NK-92 (cell line): ENCODE results near the gene HADHA.

Source experiments
- DNase-seq: peaks from one replicate; lab custom pipeline; 2025; ENCODE audit not compliant: unreplicated experiment; lab: John Stamatoyannopoulos, UW

The HADHA gene

DNA sequence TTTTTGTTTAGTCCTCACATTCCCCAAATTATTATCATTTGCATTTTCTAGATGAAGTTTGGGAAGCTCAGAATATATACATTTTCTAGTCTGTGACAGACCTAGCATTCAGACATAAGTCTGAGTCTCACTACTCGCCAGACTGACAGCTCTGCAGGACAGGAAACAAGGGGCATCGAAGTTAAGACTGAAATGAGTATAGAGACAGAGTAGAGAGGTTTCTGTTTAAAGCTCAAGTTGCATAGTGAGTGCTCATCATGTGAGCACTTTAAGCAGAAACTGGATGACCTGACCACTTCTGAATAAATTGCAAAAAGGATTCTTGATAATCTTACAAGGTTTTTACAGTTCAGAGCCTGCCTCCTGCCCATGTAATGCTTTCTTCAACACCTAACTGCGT is 1.4 kb upstream of the HADHA start:
- no peak for DNase-seq

DNA sequence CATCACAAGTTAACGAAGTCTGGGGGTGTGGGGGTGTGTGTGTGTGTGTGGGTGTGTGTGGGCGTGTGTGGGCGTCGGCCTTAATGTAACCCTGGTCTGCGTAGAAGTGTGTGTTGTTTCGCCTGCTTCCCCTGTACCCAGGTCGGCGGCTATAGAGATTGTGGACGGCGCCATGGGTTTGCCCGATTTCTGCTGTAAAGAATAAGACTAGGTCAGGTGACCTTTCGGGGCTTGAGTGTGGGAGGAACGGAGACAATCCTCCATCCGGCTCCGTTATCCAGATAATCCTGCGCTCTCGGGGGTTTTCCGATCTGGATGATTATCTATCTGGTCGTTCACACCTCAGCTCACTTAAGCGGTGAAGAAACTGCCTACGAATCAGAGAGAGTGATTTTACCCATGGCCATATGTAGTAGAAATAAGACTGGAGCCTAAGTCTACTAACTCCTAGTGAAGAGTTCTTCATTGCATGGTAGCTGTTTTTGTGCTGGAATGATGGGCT is 850 bp upstream of the HADHA start:
- no peak for DNase-seq

DNA sequence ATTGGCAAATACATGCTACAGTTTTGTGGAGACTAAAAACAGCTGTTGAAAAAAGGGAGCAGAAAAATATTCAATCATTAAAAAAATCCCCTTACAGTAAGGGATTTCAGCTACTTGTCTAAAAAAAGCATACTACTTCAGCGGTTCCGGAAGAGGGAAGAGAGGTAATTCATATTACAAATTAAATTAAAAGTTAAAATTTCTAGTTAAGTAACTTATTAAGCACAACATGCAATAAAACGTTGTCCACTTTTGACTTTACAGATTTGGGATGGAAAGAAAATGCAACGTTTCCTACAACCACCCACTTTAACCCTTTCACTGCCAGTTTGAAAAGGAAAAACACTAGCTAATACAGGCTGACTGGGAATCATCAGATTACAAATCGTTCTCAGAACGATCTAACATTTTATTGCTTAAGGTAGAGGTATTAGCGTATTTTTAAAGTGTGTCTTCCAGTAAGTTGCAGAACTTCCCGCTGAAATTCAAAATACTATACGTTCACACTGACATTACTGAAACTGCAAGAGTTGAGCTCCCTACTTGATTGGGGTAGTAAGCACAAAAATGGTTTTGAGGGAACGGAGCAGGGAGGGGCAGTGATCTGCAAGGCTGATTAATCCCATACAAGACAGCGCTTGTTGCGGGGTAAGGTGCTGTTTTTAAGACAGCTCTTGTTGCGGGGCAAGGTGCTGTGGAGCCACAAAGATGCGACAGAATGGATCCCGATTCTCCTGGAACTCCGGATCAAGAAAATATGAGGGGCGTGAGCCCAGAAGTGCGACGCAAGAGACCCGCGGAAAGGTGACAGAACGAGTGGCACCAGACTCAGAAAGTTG is 743 bp downstream of the HADHA start:
- no peak for DNase-seq

DNA sequence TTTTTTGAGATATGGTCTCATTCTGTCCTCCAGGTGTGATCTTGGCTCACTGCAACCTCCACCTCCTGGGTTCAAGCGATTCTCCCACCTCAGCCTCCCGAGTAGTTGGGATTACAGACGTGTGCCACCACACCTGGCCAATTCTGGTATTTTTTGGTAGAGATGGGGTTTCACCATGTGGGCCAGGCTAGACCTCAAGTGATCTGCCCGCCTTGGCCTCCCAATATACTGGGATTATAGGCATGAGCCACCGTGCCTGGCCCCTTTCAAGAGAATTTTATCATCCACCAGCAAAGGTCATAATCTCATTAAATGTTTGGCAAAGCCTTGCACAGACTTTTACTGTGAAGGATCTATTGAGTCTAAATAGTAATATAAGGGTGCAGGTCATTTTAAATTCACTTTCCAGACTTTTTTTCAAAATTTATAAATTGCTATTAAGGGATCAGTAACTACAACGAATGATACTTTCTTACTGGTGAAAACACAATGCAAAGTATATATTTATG is 2.5 kb downstream of the HADHA start:
- DNase-seq = no peak

DNA sequence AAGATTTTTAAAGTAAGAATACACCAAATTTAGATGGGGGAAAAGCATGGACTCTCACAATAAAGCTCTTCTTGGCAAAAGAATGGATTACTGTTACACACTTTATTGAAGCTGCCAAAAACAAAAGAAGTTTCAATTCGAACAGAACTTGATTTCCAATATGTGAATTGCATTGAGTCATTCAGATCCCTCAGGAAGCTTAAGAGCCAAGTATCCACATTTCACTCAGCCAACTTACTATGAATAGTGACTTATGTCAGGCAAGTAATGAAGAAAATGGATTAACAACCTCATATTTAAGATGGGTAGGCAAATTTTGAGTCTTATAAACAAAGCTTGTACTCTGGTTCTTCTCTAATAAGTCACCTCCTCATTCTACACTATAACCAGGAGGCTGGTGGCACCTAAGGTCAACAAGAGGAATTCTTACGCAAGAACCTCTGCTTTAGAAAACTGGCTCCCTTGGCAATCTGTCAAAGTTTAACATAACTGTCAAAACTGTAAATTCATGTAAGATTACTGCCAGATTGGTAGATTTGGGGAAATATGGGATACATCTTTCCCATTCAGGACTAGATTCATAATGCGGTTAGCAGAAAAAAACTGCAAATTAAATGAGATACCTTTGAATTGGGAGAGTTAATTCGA is 6.0 kb downstream of the HADHA start:
- DNase-seq = no peak

DNA sequence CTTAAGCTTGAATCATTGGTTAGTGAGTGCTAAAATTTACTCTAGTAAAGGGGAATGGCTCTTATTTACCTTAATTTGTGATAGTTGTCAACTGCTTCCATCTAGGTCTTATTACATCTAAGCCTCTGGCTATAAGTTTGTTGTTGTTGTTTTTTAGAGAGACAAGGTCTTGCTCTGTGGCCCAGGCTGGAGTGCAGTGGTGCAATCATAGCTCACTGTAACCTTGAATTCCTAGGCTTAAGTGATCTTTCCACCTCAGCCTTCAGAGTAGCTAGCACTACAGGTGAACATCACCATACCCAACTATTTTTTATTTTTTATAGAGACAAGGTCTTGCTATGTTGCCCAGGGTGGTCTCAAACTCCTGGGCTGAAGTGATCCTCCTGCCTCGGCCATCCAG is 6.6 kb downstream of the HADHA start:
- no peak for DNase-seq

DNA sequence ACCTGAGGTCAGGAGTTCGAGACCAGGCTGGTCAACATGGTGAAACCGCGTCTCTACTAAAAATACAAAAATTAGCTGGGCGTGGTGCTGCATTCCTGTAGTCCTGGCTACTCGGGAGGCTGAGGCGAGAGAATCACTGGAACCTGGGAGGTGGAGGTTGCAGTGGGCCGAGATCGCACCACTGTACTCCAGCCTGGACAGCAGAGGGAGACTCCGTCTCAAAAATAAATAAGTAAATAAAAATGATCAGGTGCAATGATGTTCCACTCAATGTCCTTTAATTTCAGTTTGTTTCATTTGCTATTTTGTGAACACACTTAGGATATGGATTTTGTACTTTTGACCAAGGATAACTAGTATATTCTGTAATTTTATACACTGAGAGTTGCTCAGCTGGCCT is 9.3 kb downstream of the HADHA start:
- DNase-seq = no peak

DNA sequence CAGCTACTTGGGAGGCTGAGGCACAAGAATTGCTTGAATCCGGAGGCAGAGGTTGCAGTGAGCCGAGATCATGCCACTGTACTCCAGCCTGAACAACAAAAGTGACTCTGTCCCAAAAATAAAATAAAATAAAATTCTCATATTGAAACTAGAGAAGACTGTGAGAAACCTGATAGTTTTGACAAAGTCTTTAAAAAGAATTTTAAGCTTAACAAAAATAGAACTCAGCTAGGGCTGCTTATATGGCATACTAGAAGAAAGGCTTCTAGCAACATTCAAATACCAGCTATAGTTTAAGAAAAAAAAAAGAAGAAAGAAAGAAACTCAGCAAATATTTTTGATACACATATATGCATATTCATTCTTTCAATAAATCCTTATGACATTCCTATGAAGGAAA is 13.6 kb downstream of the HADHA start:
- DNase-seq = no peak

DNA sequence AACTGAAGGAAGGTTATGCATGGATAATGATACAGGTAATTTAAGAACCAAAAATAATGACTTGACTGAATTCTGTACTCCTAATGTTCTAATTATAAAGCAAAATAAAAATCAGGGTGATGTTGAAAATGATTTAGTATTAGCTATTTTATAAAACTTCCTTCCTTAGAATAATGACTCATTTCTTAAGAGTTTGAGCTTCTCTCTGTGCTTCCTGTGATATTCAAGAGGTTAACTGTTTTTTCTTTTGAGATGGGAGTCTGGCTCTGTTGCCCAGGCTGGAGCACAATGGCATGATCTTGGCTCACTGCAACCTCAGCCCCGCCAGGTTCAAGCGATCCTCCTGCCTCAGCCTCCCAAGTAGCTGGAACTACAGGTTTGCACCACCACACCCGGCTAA is 14.8 kb downstream of the HADHA start:
- no peak for DNase-seq

DNA sequence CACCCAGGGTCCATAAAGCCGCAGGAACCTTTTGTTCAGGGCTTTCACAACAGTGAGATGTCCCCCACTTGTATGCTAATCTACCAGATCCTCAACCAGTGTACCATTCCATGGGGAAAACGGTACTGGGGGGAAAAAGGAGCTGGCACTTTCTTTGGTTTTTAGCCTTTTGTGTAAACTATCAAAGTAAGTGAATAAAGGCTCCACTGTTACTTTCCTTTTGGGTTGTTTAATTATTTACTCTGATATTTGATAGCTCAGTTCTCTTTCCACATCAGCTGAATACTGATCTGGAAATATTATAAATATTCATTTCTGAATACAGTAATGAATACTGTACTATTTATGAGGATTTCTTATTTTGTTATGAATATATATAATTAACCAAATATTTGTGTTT is 20.3 kb downstream of the HADHA start:
- DNase-seq = no peak

DNA sequence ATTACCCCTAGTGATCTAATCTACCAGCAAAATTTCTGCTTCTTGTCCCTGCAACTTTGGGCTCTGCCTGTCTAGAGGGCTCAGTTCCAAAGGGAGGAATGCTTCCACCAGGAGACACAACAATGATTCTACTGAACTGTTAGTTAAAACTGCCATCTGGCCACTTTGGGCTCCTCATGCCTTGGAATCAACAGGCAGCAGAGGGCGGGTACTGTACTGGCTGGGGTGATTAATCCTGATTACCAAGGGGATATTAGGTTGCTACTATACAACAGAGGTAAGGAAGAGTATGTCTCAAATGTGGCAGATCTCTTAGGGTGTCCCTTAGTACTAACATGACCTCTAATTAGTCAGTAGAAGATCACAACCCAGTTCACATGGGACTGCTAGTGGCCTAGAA is 21.4 kb downstream of the HADHA start:
- no peak for DNase-seq

DNA sequence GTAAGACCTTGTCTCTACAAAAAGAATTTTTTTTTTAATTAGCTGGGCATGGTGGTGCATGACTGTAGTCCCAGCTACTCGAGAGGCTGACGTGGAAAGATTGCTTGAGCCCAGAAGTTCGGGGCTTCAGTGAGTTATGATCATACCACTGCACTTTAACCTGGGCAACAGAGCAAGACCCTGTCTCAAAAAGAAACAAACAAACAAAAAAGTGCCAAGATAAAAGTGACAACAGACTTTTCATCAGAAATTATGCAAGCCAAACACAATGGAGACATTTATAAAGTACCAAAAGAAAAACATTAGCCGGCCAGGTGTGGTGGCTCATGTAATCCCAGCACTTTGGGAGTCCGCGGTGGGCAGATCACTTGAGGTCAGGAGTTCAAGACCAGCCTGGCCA is 26.7 kb downstream of the HADHA start:
- no peak for DNase-seq

DNA sequence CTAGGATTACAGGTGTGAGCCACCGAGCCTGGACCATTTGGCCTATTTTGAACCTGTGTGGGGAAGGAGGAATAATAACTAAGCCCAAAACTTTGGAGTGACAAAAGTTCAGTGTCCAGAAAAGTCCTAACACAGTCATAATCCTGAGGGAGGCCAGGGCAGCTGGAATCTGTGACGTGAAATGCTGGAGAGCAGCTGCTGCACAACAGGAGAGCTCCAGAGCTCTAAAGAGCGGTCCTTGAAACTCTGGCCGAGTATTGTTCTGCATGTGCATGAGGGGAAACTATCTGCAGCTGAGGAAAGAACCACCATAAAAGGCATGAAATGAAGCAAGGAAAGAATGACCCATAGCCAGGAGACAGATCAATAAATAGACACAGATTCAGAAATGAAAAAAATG is 27.8 kb downstream of the HADHA start:
- DNase-seq = no peak

DNA sequence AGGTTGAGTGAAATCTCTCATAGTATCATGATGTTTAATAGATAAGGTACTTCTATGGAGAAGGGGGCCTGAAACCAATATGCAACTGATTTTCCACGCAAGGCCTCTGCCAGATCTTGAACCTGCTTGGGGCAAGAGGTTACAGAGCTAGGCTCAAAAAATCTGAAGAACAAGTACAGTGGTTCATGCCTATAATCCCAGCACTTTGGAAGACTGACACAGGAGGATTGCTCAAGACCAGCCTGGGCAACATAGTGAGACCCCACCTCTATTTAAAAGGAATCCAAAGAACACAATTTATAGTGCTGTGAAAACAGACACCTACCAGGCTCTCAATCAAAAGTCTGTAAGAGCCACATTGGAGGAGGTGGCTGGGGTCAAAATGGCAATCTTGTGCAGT is 28.6 kb downstream of the HADHA start:
- no peak for DNase-seq

DNA sequence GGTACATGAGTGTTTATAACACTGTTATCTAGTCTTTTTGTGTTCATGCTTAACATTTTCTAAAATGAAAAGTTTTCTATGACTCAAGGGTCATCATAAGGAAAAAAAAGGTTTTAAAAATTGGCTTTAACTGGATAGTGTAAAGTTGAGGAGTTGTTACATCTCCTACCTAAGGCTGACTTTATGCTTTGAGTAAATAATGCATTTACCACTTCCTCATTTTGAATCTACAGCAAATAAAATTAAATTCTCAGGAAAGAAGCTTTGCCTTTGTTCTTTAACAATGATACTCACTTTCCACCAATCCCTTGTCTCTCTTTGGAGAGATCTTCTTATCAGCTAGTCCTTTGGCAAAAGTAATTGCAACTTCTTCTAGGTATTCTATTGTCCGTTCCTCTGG is 29.7 kb downstream of the HADHA start:
- DNase-seq = no peak

DNA sequence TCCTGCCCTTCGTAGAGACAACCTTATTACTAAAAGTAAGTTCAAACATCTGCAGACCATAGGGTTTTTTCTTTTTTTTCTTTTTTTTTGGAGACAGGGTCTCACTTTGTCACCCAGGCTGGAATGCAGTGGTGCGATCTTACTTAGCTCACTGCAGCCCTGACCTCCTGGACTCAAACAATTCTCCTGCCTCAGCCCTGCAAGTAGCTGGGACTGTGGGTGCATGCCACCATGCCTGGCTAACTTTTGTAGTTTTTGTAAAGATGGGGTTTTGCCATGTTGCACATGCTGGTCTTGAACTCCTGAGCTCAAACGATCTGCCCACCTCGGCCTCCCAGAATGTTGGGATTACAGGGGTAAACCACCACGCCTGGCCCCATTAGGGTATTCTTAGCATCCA is 32.4 kb downstream of the HADHA start:
- no peak for DNase-seq

DNA sequence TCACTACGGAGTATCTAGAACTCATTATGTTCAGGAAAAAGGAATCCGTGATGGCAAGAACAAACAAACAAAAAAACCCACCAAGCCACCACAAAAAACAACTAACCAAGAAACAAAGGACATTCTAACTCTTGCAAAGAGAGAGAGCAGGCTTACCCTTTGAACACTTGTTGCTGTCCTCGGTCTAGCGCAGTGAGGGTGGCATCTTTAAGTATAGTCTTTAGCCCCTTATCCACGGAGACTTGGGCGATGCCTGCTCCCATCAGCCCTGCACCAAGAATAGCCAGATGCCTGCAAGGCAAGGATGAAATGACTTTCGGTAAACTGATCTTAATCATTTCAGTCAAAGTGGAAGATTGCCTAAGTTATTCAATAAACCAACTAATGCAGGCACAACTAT is 40.5 kb downstream of the HADHA start:
- DNase-seq = no peak

DNA sequence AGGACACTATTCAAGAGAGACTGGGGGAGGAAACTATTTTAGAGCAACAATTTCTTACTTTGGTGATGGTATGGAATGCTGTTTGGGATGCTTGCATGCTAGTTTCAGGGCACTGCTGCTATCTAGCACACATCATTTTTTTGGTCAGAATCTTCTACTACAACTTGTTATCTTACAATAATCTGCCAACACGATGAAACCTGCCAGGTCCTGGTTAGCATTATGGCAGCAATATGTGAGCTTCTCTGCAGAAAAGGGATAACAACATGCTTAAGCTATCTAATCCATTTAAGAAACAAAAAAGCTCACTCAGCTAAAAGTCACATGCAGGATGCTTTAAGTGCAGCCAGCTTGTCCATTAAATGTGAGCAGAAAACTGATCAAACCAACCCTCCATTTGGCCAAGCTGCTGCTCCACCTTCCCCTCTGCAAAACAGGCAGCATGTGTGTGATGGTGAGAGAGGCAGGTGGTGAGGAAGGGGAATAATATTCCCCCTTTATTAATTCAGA is 41.4 kb downstream of the HADHA start:
- no peak for DNase-seq

DNA sequence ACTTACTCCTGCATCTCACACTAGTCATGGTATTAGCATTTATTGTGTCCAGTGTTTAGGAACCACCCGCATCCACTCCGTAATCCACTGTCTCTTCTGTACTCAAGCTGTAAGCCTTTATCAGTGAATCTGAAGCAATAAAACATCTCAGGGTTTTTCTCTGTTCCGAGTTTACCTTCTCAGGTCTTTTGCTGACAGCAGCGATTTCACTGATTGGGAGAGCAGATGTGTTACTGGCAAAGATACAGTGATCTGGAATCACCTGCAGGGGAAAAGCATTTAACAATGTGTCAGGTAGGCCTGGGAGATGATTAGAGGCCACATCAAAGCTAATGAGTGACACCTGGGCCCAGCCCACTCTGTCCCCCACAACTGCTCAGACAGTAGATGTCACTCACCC is 46.9 kb downstream of the HADHA start:
- no peak for DNase-seq

DNA sequence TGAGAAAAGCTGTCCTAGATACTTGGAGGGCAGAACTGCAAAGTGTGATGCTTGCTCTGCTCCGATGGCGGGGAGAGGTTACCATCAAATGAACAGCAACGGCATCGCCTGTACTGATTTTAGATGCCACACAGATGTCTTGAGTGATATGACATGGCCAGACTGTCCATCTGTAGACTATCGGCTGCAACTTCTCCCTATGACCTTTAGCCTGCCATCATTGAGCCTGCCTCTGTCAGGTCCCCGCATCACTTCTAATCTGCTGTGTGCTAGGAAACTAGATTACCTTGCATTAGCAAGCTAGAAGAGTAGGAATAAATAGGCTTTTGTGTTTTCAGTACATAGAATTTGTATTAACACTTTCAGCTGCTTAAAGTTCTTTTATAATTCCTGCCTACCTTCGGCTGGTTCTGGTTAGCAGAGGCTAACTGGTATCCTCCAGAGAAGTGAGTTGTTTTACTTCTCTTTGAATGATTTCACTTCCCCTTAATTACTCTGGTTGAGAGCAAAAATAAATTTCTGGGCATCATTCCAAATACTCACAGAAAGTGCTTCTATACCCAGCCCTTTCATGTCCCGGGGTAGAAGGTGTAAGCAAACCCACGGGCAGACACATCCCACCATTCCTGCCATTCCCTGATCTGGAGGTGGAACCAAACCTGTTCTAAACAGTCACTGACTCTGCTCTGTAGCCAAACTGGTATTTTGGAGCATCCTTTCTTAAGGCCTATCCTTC is 47.6 kb downstream of the HADHA start:
- no peak for DNase-seq
